K562 (cell line): ENCODE data around the gene CFL1. TPM values are rescaled to one million over a fixed set of nuclear protein-coding genes. Genes with fewer than 3 reads are reported as not detected.

Experiments used
- ARID3A ChIP-seq: IDR thresholded peaks from 2 replicates; pipeline ENCODE4 v1.6.1; 2012; ENCODE audit warnings: low read depth, low read length, improper control_type of control experiment, borderline replicate concordance
- ATF7 ChIP-seq: fragments of 450-650 bp; IDR thresholded peaks from 2 replicates; pipeline ENCODE4 v1.7.1; 2014; ENCODE audit warnings: mild to moderate bottlenecking, moderate library complexity
- C11orf30 ChIP-seq: fragments of 450-650 bp; IDR thresholded peaks from 2 replicates; pipeline ENCODE4 v1.6.1; 2016; ENCODE audit warnings: low read depth, mild to moderate bottlenecking
- CHAMP1 ChIP-seq: fragments of 450-650 bp; IDR thresholded peaks from 2 replicates; pipeline ENCODE4 v1.6.1; 2016; ENCODE audit warnings: mild to moderate bottlenecking
- GABPA ChIP-seq: fragments of 200-800 bp; sonication (Bioruptor generic); conservative IDR thresholded peaks from 2 replicates; pipeline ENCODE4 v1.6.1; 2016; ENCODE audit warnings: low read depth, missing genetic modification characterization, missing compliant biosample characterization
- GATA2 ChIP-seq: sonication (generic); formaldehyde crosslinking; IDR thresholded peaks from 2 replicates; pipeline ENCODE4 v1.4.0; 2020; ENCODE audit warnings: mild to moderate bottlenecking, missing genetic modification reagents
- GTF2F1 ChIP-seq: IDR thresholded peaks from 2 replicates; pipeline ENCODE4 v1.6.1; 2011; ENCODE audit warnings: low read depth, low read length, improper control_type of control experiment
- NFIC ChIP-seq: fragments of 450-650 bp; IDR thresholded peaks from 2 replicates; pipeline ENCODE4 v1.6.1; 2017; ENCODE audit warnings: mild to moderate bottlenecking, inconsistent platforms
- NR2F6 ChIP-seq: fragments of 450-650 bp; formaldehyde crosslinking; IDR thresholded peaks from 2 replicates; pipeline ENCODE4 v1.4.0; 2020; ENCODE audit warnings: mild to moderate bottlenecking
- NR3C1 ChIP-seq: sonication (generic); formaldehyde crosslinking; IDR thresholded peaks from 2 replicates; pipeline ENCODE4 v1.8.1; 2022; ENCODE audit warnings: missing genetic modification reagents
- PML ChIP-seq: IDR thresholded peaks from 2 replicates; pipeline ENCODE4 v1.6.1; 2012; ENCODE audit warnings: low read length, inconsistent platforms
- RAD51 ChIP-seq: fragments of 450-650 bp; IDR thresholded peaks from 2 replicates; pipeline ENCODE4 v1.7.1; 2016; ENCODE audit warnings: low read depth, mild to moderate bottlenecking, borderline replicate concordance
- RBM34 ChIP-seq: fragments of 200-400 bp; formaldehyde crosslinking; IDR thresholded peaks from 2 replicates; pipeline ENCODE4 v1.6.1; 2018; ENCODE audit warnings: low read length, borderline replicate concordance; ENCODE audit not compliant: insufficient read depth
- SMC3 ChIP-seq: conservative IDR thresholded peaks from 2 replicates; pipeline ENCODE4 v1.6.1; 2011; ENCODE audit warnings: low read depth, low read length, improper control_type of control experiment; ENCODE audit not compliant: insufficient read depth
- SREBF2 ChIP-seq: sonication (generic); formaldehyde crosslinking; IDR thresholded peaks from 2 replicates; pipeline ENCODE4 v1.4.0; 2020; ENCODE audit warnings: mild to moderate bottlenecking, missing genetic modification reagents
- VEZF1 ChIP-seq: fragments of 200-800 bp; sonication (Bioruptor generic); IDR thresholded peaks from 2 replicates; pipeline ENCODE4 v1.6.1; 2017; ENCODE audit warnings: missing genetic modification characterization, missing compliant biosample characterization
- ZBTB12 ChIP-seq: fragments of 250-450 bp; sonication (Bioruptor Pico); IDR thresholded peaks from 2 replicates; pipeline ENCODE4 v1.4.0; 2020
- ZNF511 ChIP-seq: sonication (generic); formaldehyde crosslinking; IDR thresholded peaks from 2 replicates; pipeline ENCODE4 v1.8.0; 2022; ENCODE audit warnings: mild to moderate bottlenecking, missing genetic modification reagents
- ZNF778 ChIP-seq: fragments of 450-650 bp; formaldehyde crosslinking; IDR thresholded peaks from 2 replicates; pipeline ENCODE4 v1.4.0; 2020; ENCODE audit warnings: mild to moderate bottlenecking, moderate library complexity
- ZZZ3 ChIP-seq: fragments of 450-650 bp; IDR thresholded peaks from 2 replicates; pipeline ENCODE4 v1.6.1; 2016; ENCODE audit warnings: antibody characterized with exemption, mild to moderate bottlenecking, moderate library complexity
- polyA plus RNA-seq, 8 experiments: library from polyadenylated mRNA; depleted of rRNA in 4 of 8; stranded (reverse) in 5 of 8; unstranded in 3 of 8; fragments of >200 nt; fragmentation: Nextera tagmentation in 2 of 8; fragmentation: Illumina TruSeq in 1 of 8; extraction: Ambion mirVana in 2 of 8; extraction: Trizol in 1 of 8; gene quantifications; 2 replicates each; pipeline versions ENCODE4 v1.2.1 to v1.2.3, GENCODE V29; 2011 to 2014; ENCODE audit warnings: inconsistent platforms in 1 of 8, missing spikeins in 1 of 8
- total RNA-seq, 7 experiments: library from RNA; depleted of rRNA in 6 of 7; stranded (reverse); fragments of >200 nt in 6 of 7; fragmentation: Illumina TruSeq in 2 of 7; extraction: Trizol in 2 of 7; gene quantifications; 2 replicates each; pipeline versions ENCODE4 v1.2.1 to v1.2.3, GENCODE V29; 2011 to 2021; ENCODE audit warnings: low replicate concordance in 1 of 7

CFL1 gene
- total and polyA plus RNA-seq, 9 of the 15 experiments (the other 6 are each of a cell fraction or from before 2014, with no cell fraction given): 105 to 1,101 (median 859) TPM

GRCh38 chr11:65900125-65900898, 42.3 kb upstream of the CFL1 start, which contains the start of gene FOSL1 (continued):
- TF ChIP-seq C11orf30 (no peak), SMC3 (no peak), ARID3A (no peak), ATF7 (peak; percentile 99), CHAMP1 (no peak), NFIC (peak; percentile 43; the same call in 1 of the 2 replicates), ZZZ3 (no peak), SREBF2 (CRISPR knock-in tag) (no peak), NR3C1 (CRISPR knock-in tag) (peak; percentile 57; the same call in 1 of the 2 replicates), GATA2 (CRISPR knock-in tag) (no peak), ZNF778 (no peak), VEZF1 (CRISPR knock-in tag) (peak; percentile 75), NR2F6 (CRISPR knock-in tag) (no peak), RAD51 (no peak), PML (peak; percentile 82), ZBTB12 (CRISPR knock-in tag) (peak; percentile 69), GABPA (tag) (0 out of 2 replicates have a peak, but pooled peaks have one; percentile 26), RBM34 (no peak), ZNF511 (peak; percentile 53), GTF2F1 (peak; percentile 89)
